NK-92 (cell line): ENCODE results near the gene IFNA6.

ENCODE experiments used
- DNase-seq: peaks from one replicate; lab custom pipeline; 2025; ENCODE audit not compliant: unreplicated experiment; lab: John Stamatoyannopoulos, UW

IFNA6 gene

DNA sequence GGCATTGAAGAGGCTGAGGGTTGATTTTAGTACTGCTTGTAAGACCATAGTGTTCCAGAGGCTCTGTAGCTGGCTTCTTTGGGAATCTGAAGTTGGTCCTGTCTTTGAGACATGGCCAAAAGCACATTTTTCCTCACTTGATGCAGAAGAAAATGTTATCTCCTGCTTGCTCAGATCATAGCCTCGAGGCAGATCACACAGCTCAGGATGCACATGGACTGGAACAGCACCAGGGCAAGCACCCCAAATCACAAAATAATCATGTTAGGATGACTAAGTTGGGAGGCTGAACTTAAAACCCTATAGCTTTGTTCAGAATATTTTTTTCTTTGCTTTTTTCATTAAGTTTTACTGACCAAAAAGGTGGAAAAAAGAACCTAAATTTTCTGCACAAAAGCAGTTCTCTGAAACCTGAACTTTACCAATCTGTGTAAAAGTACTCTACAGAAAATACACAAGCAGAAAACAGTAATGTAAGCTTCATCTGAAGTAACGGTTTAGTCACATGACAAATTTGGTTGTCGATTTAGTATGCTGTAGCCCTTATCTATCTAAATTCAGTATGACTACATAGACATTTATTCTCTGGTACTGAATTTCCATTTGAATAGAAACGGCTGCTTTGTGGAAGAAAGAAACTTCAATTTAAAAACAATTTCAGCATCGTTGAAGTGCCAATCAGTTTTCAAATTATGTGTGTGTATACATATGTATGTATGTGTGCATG is 18.8 kb downstream of the IFNA6 start:
- DNase-seq: no peak

DNA sequence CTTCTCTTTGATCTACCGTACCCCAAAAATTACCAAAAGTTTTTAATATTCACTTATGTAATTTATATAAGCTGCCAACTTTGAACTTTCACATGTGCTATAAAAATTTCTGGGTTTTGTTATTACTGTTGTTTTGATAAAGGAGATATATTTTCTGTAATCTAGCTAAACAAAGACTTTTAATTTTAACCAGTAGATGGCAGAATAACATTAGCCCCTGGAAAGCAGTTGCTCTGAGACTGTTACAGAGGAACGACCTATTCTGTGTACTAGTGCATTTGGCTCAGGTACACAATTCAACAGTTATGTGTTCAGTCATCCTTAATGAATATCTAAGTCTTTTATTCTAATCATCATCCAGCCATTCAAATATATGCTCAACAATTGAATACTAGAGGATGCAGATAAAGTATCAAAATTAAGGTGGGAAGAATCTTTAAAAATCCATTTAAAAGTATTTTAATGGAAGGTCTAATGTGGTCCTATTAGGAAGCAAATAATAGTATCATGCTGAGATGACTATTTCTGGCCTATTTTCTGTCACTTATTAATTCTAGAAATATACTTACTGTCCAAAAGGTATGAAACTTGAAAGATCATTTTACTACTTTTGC is 24.1 kb downstream of the IFNA6 start:
- DNase-seq: no peak

DNA sequence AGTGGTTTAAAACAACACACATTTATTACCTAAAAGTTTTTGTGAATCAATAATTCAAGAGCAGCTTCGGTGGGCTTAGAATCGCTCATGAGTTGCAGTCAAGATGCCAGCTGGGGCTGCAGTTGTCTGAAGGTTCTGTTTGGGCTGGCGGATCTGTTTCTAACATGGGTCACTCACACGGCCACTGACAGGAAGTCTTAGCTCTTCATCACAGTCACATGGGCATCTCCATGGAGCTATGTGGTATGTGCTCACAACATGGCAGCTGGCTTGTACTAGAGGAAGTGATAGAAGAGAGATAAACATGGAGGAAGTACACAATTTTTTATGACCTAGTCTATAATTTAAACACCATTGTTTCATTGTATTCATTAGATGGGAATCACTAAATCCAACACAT is 26.6 kb downstream of the IFNA6 start:
- DNase-seq: no peak

DNA sequence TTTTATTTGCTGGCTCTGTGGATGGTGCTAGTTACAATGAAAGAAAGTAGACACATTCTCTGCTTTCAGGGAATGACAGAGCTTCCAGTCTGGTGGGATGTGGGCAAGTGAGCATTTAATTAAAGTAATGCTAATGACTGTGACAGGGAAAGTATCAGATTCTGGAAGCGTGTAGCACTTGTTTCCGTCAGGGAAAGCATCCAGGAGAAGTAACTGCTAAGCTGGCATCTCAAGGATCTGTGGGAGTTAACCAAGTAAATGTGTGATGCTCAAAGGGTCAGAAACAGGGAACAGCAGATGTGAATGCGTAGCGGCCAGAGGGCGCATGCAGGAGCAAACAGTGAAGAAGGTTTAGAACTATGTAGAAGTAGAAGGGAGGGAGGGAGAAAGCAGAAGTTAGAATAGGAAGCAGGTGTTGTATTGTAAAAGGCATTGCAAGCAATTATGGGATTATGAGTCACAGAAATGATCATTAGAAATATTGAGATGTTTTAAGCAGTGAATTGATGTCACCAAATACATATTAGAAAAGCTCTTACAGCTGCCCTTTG is 27.7 kb downstream of the IFNA6 start:
- no peak for DNase-seq

DNA sequence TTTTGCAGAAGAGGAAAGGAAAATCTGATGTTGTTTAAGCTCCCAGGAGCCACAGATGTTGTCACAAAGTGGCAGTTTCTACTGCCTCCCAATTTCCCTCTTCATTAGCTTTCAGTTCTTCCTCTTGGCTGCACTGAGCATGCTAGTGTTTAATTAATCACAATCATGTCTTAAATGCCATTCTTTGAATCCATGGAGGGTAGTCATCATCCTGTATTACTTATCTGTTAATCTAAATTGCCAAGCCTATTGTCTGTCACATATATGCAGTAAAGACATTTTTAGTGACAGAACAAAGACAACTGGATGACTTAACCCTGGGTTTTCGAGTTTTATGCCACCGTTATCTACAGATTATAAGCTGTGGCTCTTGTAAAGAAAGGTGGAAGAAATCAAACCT is 30.2 kb downstream of the IFNA6 start:
- DNase-seq: no peak

DNA sequence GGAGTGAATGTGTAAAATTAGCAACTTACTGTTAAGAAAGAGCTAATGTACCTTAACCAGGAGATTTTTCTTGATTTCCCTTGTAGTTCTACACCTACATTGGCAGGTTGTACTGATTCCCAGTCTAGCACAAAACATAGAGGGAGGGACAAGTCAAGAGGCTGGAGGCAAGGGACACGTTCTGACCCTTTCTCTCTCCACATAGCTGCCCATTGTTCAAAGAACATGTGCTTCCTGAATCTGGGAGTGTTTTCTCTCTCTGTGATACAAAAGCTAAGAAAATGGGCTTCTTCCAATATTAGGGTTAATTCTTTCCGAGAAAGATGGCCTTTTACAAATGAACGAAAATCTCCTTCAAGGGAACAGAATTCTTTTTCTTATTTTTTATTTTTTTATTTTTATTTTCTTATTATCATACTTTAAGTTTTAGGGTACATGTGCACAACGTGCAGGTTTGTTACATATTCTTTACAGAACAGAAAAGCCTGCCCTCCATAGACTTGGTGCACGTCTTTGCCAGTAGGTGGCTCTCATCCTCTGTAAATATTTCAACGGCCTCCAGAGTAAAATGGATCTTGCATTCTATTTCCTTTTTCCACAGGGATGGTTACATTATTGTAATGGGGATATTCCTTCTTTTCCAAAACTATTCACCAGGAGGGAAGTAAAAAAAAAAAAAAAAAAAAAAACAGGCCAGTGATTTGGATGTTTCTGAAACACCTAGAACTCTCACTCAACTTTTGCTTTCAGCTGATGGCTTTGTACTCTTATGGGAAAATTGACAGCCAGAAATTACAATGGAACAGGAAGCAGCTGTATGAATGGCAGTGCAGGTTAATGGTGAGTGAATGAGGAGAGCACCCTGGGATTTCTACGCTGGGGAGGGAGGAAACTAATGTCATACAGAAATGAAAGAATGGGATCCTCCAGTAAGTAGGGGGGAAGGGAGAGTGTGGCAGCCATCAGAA is 32.4 kb downstream of the IFNA6 start:
- no peak for DNase-seq

DNA sequence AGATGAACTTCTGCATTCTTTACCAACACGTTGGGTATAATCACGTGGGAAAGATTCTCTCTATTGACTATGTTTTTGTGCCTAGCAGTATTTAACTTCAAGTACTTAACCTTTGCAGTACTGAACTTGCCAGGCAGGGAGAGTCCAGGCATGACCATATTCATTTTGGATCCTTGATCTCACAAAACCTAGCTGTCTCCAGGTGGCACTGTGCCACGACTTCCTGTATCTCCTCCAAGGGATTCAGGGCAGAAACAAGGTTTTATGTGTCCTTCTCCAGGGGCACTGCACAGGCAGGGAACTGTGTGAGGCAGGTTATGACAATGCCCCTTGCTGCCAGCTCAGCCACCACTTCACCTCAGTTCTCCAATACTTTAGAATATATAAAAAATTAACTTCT is 33.8 kb downstream of the IFNA6 start:
- no peak for DNase-seq

DNA sequence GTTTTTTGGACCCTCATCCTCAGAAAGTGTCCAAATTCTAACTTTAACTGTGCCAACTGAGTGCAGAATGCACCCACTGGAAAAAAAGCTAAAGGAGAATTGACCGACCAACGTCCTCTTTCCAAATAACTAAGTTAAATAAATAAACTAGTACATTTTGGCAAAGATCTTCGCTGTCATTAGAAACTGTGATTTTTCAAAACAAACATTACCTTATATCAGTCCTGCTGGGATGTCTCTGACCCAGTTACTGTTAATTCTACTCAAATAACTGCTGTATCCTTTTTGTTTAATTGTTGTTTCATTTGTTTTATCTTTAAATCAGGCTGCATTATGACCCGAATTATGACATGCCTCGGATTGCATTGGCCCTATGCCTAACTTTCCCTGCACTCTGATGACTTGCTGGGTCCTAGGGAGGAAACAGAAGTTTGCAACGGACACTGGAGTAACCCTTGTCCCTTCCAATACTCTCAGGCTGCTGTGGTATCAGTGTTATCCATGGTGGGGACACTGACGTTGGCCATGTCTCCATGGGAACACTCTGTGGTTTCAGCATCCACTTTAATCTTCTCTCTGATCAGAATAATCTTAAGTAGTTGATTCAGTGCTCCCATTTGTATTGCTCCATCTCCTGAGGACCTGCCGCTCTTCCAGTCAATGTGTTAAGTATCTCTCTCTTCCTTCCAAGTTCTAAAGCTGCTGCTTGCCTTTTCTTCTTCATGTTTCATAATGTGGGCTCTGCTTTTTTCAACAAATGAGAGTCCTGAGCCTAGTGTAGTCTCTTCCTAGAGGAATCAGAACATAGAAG is 34.5 kb downstream of the IFNA6 start:
- DNase-seq: no peak

DNA sequence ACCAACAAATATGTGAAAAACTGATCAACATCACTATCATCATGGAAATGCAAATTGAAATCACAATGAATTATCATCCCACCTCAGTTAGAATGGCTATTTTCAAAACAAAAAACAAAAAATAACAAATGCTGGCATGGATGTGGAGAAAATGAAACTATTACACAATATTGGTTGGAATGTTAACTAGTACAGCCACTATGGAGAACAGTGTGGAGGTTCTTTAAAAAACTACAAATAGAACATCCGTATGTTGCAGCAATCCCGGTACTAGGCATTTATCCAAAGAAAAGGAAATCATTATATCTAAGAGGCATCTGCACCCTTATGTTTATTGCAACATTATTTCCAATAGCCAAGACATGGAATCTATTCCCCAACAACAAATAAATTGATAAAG is 36.5 kb downstream of the IFNA6 start:
- DNase-seq: no peak

DNA sequence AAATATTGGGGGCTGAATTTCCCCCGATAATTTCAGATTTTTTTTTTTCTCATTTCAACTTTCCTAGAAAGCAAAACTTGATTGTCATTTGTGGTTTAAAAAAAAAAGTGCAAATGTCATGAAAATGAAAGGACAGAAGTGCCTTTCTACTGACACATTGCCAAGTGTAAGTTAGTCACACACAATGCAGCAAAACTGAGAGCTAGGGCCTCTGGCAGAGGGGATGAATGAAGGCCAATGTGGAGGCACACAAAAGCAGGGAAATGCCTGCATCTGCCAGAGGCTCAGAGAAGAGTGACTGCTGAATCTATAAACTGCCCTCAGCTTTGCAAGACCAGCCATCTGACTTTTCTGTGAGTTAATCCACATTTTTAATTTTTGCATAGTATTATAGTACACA is 38.8 kb downstream of the IFNA6 start:
- DNase-seq: no peak

DNA sequence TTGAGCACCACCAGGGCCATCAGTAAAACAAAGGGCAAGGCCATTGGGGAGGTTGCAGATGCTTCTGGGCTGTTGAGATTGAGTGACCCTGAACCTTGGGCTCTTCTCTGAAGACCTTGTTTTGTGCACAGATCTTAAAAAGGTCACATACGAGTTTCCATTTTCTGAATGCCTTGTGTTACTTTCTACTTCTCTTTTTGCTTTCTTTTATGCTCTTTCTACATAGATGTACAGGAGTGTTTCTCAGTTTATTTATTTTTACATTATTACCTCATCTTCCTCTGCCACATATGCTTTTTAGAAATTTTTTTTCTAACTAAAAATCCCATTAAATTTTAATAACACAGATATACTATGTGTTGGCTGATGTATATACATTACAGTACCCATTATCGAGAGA is 45.5 kb downstream of the IFNA6 start, which contains the start of gene IFNA5:
Gene IFNA5, minus strand, starts transcription at position 101 of the 400 bp plus-strand sequence. Its CDS starts 57 bp downstream, at position 44.
- no peak for DNase-seq
